Neural crest cell (in vitro differentiated cells): ENCODE measurements around the gene WDR45B. TPM values are rescaled to one million over a fixed set of nuclear protein-coding genes. Genes with fewer than 3 reads are reported as not detected.

Source experiments
- DNase-seq: peaks from one replicate; pipeline ENCODE4 v3.0.0; 2021; ENCODE audit warnings: low read depth, mixed read lengths, low spot score
- H3K27ac Mint-ChIP-seq: one replicate; pipeline ENCODE4 v1.8.0; 2021; ENCODE audit warnings: mild to moderate bottlenecking, mixed read lengths; ENCODE audit not compliant: unreplicated experiment
- H3K27me3 Mint-ChIP-seq: 2 replicates; pipeline ENCODE4 v1.8.0; 2021; ENCODE audit warnings: low read depth, mild to moderate bottlenecking, mixed read lengths
- H3K36me3 Mint-ChIP-seq: 2 replicates; pipeline ENCODE4 v1.8.0; 2021; ENCODE audit warnings: low read depth, mild to moderate bottlenecking, mixed read lengths
- H3K4me1 Mint-ChIP-seq: 2 replicates; pipeline ENCODE4 v1.8.0; 2021; ENCODE audit warnings: mixed read lengths
- H3K4me3 Mint-ChIP-seq: one replicate; pipeline ENCODE4 v1.8.0; 2021; ENCODE audit warnings: mild to moderate bottlenecking, mixed read lengths
- H3K9me3 Mint-ChIP-seq: 2 replicates; pipeline ENCODE4 v1.8.0; 2021; ENCODE audit warnings: mixed read lengths
- CTCF ChIP-seq: fragments of 200-600 bp; sonication (generic); conservative IDR thresholded peaks from 2 replicates; pipeline ENCODE4 v1.5.0; 2021; ENCODE audit warnings: antibody characterized with exemption, mild to moderate bottlenecking
- total RNA-seq: library from RNA; stranded (reverse); gene quantifications from 2 replicates; pipeline ENCODE4 v1.2.1, GENCODE V29; 2021

The WDR45B gene
- total RNA-seq, 1 donor from 2014 or later, result 57.1 TPM

- Mint-ChIP-seq H3K36me3 (peaks cover 3% of the 10 kb centered on the region), H3K27me3 (no peaks in the 10 kb centered on the region), H3K27ac (no peak overlapping the region), H3K4me3 (no peak overlapping the region), H3K4me1 (peaks cover 13% of the 10 kb centered on the region), H3K9me3 (no peaks in the 10 kb centered on the region)
- no peak for TF ChIP-seq CTCF
- no peak for DNase-seq
These were observed 16.0 kb upstream of the WDR45B start for GRCh38 chr17:82664276-82664575.

- no peak for TF ChIP-seq CTCF
- no peak overlapping the region for H3K27ac Mint-ChIP-seq
- no peak for DNase-seq
- peaks cover 10% of the 10 kb centered on the region for H3K4me1 Mint-ChIP-seq
- no peaks in the 10 kb centered on the region for H3K27me3 Mint-ChIP-seq
- H3K4me3 Mint-ChIP-seq, result no peak overlapping the region
- H3K36me3 Mint-ChIP-seq, result peaks cover 3% of the 10 kb centered on the region
- no peaks in the 10 kb centered on the region for H3K9me3 Mint-ChIP-seq
These were observed 15.4 kb upstream of the WDR45B start for GRCh38 chr17:82663381-82664275.

- no peak for TF ChIP-seq CTCF
- Mint-ChIP-seq H3K27me3 (no peaks in the 10 kb centered on the region), H3K36me3 (peaks cover 3% of the 10 kb centered on the region), H3K9me3 (no peaks in the 10 kb centered on the region), H3K27ac (no peak overlapping the region), H3K4me1 (peaks cover 6% of the 10 kb centered on the region), H3K4me3 (no peak overlapping the region)
- no peak for DNase-seq
These were observed 14.5 kb upstream of the WDR45B start for GRCh38 chr17:82662711-82663261.

GRCh38 chr17:82661717-82662683 lies 13.8 kb upstream of the WDR45B start:
- Mint-ChIP-seq H3K4me1 (peaks cover 6% of the 10 kb centered on the region), H3K27me3 (no peaks in the 10 kb centered on the region), H3K36me3 (peaks cover 3% of the 10 kb centered on the region), H3K27ac (no peak overlapping the region), H3K4me3 (no peak overlapping the region), H3K9me3 (no peaks in the 10 kb centered on the region)
- no peak for DNase-seq
- TF ChIP-seq CTCF, result no peak

- Mint-ChIP-seq H3K9me3 (no peaks in the 10 kb centered on the region), H3K4me3 (no peak overlapping the region), H3K36me3 (peaks cover 3% of the 10 kb centered on the region), H3K4me1 (peaks cover 2% of the 10 kb centered on the region), H3K27ac (no peak overlapping the region), H3K27me3 (no peaks in the 10 kb centered on the region)
- DNase-seq, result no peak
- no peak for TF ChIP-seq CTCF
These were observed 11.6 kb upstream of the WDR45B start for GRCh38 chr17:82659886-82660285.
